Activated CD8-positive, alpha-beta T cell treated with anti-CD3 and anti-CD28 coated beads for 36 hours (primary cell): Measurements from ENCODE around the gene RFK. TPM values are rescaled to one million over a fixed set of nuclear protein-coding genes. Genes with fewer than 3 reads are reported as not detected.

ENCODE experiments used
- ATAC-seq: fragments of 200-7000 bp; cut with Tn5 transposase; one replicate; pipeline ENCODE4 v1.10.0; 2021; ENCODE audit warnings: mild to moderate bottlenecking, moderate library complexity
- CTCF ChIA-PET: fragments of 350-600 bp; sonication (Branson Sonifier 250); formaldehyde crosslinking; loops from one replicate; lab custom pipeline; 2021; ENCODE audit warnings: antibody characterized with exemption; lab: Charles Lee
- POLR2A ChIA-PET: fragments of 350-600 bp; sonication (Branson Sonifier 250); formaldehyde crosslinking; loops from one replicate; lab custom pipeline; 2021; ENCODE audit warnings: antibody characterized with exemption; lab: Charles Lee
- DNase-seq: peaks from one replicate; pipeline ENCODE4 v3.0.0-alpha.2; 2020
- H3K27ac Mint-ChIP-seq: one replicate; pipeline ENCODE4 v1.8.0; 2021; ENCODE audit warnings: mild to moderate bottlenecking, mixed read lengths
- H3K27me3 Mint-ChIP-seq: one replicate; pipeline ENCODE4 v1.8.0; 2021; ENCODE audit warnings: mixed read lengths
- H3K36me3 Mint-ChIP-seq: one replicate; pipeline ENCODE4 v1.8.0; 2021; ENCODE audit warnings: low read depth, mixed read lengths
- H3K4me1 Mint-ChIP-seq: one replicate; pipeline ENCODE4 v1.8.0; 2021; ENCODE audit warnings: low read depth, mixed read lengths
- H3K4me3 Mint-ChIP-seq: one replicate; pipeline ENCODE4 v1.8.0; 2021; ENCODE audit warnings: mild to moderate bottlenecking, moderate library complexity, mixed read lengths
- H3K9me3 Mint-ChIP-seq: one replicate; pipeline ENCODE4 v1.8.0; 2021; ENCODE audit warnings: mixed read lengths
- intact Hi-C: fragments of 100-400 bp; cut with micrococcal nuclease; formaldehyde crosslinking; loops from one replicate; pipeline ENCODE4 v1.10.0; 2022
- total RNA-seq, 2 experiments: library from RNA; stranded (reverse); gene quantifications; one replicate each; pipeline ENCODE4 v1.2.3, GENCODE V29; 2021
- TF ChIP-seq, protein P1 (sequence below): fragments of 200-600 bp; IDR thresholded peaks from one replicate; pipeline ENCODE4 v1.8.0; 2022; ENCODE audit warnings: antibody characterized with exemption, mild to moderate bottlenecking

The RFK gene
- total RNA-seq, 2 experiments from 2014 or later = 6.4 to 9.3 TPM

DNA sequence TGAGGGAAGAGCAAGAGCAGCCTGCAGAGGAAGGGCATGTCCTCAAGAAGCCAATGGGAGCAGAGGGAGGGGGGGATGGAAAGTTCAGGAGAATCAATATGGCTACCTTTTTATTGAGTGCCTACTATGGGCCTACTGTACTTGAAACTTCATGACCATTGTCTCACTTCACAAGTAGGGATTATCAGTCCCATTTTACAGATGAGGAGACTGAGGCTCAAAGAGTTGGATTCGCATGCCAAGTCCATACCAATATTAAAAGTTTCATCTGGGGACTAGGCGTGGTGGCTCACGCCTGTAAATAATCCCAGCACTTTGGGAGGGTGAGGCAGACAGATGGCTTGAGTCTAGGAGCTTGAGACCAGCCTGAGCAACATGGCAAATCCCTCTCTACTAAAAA lies 40.0 kb downstream of the RFK start:
- Mint-ChIP-seq H3K36me3 (no peaks in the 10 kb centered on the region), H3K9me3 (no peaks in the 10 kb centered on the region)

DNA sequence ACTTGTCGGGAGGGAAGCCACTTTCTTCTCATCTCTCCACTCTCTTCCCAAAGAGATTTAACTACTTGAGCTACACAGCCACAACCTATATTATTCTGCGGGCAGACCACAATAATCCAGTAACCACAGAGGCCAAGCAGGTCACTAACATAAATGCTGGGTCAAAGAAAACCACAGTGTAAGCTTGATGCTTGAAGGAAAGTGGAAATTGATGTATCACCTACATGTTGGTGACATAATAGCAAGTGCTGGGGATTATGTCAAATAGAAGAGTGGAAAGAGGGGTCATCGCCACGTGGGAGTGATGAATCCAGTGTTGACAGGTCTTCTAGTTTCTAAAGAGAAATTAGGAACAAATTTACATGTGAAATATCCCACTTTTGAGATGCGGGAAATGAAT lies 40.9 kb downstream of the RFK start:
- Mint-ChIP-seq H3K4me3 (no peak overlapping the region), H3K4me1 (no peaks in the 10 kb centered on the region), H3K27me3 (no peaks in the 10 kb centered on the region), H3K36me3 (no peaks in the 10 kb centered on the region), H3K9me3 (no peaks in the 10 kb centered on the region), H3K27ac (no peak overlapping the region)
- DNase-seq = no peak
- intact Hi-C loops = no loop called here
- ChIA-PET CTCF (interaction anchor here (1.3 kb wide), 1 partner anchor 17 kb away, joined by 3 read pairs; no protein-coding TSS in a partner anchor), POLR2A (no interaction called here)
- no peak for ATAC-seq
- TF ChIP-seq, protein P1, sequence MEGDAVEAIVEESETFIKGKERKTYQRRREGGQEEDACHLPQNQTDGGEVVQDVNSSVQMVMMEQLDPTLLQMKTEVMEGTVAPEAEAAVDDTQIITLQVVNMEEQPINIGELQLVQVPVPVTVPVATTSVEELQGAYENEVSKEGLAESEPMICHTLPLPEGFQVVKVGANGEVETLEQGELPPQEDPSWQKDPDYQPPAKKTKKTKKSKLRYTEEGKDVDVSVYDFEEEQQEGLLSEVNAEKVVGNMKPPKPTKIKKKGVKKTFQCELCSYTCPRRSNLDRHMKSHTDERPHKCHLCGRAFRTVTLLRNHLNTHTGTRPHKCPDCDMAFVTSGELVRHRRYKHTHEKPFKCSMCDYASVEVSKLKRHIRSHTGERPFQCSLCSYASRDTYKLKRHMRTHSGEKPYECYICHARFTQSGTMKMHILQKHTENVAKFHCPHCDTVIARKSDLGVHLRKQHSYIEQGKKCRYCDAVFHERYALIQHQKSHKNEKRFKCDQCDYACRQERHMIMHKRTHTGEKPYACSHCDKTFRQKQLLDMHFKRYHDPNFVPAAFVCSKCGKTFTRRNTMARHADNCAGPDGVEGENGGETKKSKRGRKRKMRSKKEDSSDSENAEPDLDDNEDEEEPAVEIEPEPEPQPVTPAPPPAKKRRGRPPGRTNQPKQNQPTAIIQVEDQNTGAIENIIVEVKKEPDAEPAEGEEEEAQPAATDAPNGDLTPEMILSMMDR = no peak

More for the DNA sequence above, 40.0 kb downstream of the RFK start:
- Mint-ChIP-seq H3K27me3 (no peaks in the 10 kb centered on the region), H3K27ac (no peak overlapping the region), H3K4me3 (no peak overlapping the region), H3K4me1 (no peaks in the 10 kb centered on the region)
- DNase-seq = no peak
- intact Hi-C loops = no loop called here
- ATAC-seq = no peak
- TF ChIP-seq, protein P1 = no peak
- POLR2A ChIA-PET = no interaction called here
- CTCF ChIA-PET = no interaction called here

DNA sequence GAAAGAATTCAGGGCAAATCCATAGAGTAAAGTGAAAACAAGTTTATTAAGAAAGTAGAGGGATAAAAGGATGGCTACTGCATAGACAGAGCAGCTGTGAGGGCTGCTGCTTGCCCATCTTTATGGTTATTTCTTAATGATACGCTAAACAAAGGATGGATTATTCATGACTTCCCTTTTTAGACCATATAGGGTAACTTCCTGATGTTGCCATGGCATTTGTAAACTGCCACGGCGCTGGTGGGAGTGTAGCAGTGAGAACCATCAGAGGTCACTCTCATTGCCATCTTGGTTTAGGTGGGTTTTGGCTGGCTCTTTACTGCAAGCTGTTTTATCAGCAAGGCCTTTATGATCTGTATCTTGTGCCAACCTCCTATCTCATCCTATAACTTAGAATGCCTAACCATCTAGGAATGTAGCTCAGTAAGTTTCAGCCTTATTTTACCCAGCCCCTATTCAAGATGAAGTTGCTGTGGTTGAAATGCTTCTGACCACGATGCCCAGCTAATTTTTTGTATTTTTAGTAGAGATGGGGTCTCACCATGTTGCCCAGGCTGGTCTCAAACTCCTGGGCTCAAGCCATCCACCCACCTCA lies 42.1 kb downstream of the RFK start:
- POLR2A ChIA-PET = no interaction called here
- Mint-ChIP-seq H3K36me3 (no peaks in the 10 kb centered on the region), H3K4me3 (no peak overlapping the region), H3K4me1 (no peaks in the 10 kb centered on the region), H3K9me3 (no peaks in the 10 kb centered on the region), H3K27me3 (no peaks in the 10 kb centered on the region), H3K27ac (no peak overlapping the region)
- no peak for DNase-seq
- CTCF ChIA-PET = no interaction called here
- intact Hi-C loops = no loop called here
- TF ChIP-seq, protein P1 = no peak
- ATAC-seq = no peak

DNA sequence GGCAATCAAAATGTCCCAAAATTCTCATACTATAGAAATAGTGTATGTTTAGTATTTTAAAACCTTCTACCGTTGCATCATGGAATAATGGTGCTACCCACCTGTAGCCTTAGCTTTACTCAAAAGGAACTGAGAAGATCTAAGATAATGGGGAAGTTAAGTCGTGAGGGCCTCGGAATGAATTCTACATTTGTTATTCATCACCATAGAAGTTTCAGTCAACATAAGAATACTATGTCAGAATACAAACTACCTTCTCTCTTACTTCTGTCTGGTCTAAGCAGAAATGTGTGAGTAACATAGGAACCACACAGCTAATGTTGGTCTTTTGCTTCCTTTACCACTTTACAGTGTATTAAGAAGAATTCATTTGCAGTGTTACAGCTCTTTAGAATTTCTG lies 43.2 kb downstream of the RFK start:
- H3K36me3 Mint-ChIP-seq = no peaks in the 10 kb centered on the region
- ChIA-PET CTCF (interaction anchor here (0.6 kb wide), 1 partner anchor 62 kb away, joined by 3 read pairs; no protein-coding TSS in a partner anchor), POLR2A (no interaction called here)
- no peaks in the 10 kb centered on the region for H3K9me3 Mint-ChIP-seq
- intact Hi-C loops = no loop called here
- TF ChIP-seq, protein P1 = no peak
- no peaks in the 10 kb centered on the region for H3K4me1 Mint-ChIP-seq
- DNase-seq = no peak
- ATAC-seq = no peak
- H3K4me3 Mint-ChIP-seq = no peak overlapping the region
- H3K27me3 Mint-ChIP-seq = no peaks in the 10 kb centered on the region
- no peak overlapping the region for H3K27ac Mint-ChIP-seq

DNA sequence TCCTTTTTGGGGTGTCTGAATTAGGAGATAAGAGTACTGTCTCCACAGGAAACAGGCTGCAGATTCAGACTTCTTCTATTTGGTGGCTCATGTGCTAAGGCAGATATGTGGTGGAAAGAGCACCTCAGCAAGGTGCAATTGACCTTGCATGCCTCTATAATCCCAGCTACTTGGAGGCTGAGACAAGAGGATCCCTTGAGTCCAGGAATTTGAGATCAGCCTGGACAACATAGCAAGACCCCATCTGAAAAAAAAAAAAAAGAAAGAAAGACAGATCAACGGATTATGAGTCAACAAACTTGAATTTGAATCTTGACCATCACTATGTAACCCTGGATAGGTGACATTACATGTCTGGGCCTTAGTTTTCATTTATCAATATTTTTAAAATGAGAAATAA lies 44.4 kb downstream of the RFK start:
- no peaks in the 10 kb centered on the region for H3K36me3 Mint-ChIP-seq

More for the DNA sequence above, 44.4 kb downstream of the RFK start:
- intact Hi-C loops = no loop called here
- H3K4me1 Mint-ChIP-seq = no peaks in the 10 kb centered on the region
- DNase-seq = no peak
- CTCF ChIA-PET = no interaction called here
- no peak for ATAC-seq
- no peak overlapping the region for H3K4me3 Mint-ChIP-seq
- H3K9me3 Mint-ChIP-seq = no peaks in the 10 kb centered on the region
- no peak overlapping the region for H3K27ac Mint-ChIP-seq
- POLR2A ChIA-PET = no interaction called here
- TF ChIP-seq, protein P1 = no peak
- no peaks in the 10 kb centered on the region for H3K27me3 Mint-ChIP-seq
